AG04450 (cell line): ENCODE data around the gene TAF3. TPM values are rescaled to one million over a fixed set of nuclear protein-coding genes. Genes with fewer than 3 reads are reported as not detected.

Experiments used
- CTCF ChIA-PET: fragments of 300-600, 350-600 bp; formaldehyde crosslinking; extraction: SDS; loops from one replicate; lab custom pipeline; 2022; ENCODE audit warnings: antibody characterized with exemption, inconsistent platforms; lab: Charles Lee
- POLR2A ChIA-PET: fragments of 350-600 bp; formaldehyde crosslinking; extraction: SDS; loops from one replicate; lab custom pipeline; 2021; ENCODE audit warnings: antibody characterized with exemption, inconsistent platforms; lab: Yijun Ruan, JAX
- DNase-seq: peaks from one replicate; pipeline ENCODE4 v3.0.0-alpha.2; 2011; ENCODE audit warnings: low read depth, low spot score
- H3K27ac ChIP-seq: one replicate; pipeline ENCODE4 v1.5.1; 2012; ENCODE audit warnings: low read depth, low read length, control low read depth
- H3K27me3 ChIP-seq: one replicate; pipeline ENCODE4 v1.6.0; 2012; ENCODE audit warnings: low read length; ENCODE audit not compliant: control insufficient read depth, insufficient read depth
- H3K4me3 ChIP-seq: 2 replicates; pipeline ENCODE4 v1.5.1; 2011; ENCODE audit warnings: mild to moderate bottlenecking, low read depth, low read length, control low read depth
- H3K9me3 ChIP-seq: 2 replicates; pipeline ENCODE4 v1.5.1; 2012; ENCODE audit warnings: low read length; ENCODE audit not compliant: control insufficient read depth, insufficient read depth
- polyA plus RNA-seq: library from polyadenylated mRNA; depleted of rRNA; stranded (reverse); fragments of >200 nt; gene quantifications from 2 replicates; pipeline ENCODE4 v1.2.3, GENCODE V29; 2011
- TF ChIP-seq, protein P1 (sequence below): IDR thresholded peaks from 2 replicates; pipeline ENCODE4 v1.5.1; 2011; ENCODE audit warnings: low read depth, low read length, control low read depth, inconsistent platforms

Gene TAF3
- polyA plus RNA-seq, 1 experiment, result 3.1 TPM

DNA sequence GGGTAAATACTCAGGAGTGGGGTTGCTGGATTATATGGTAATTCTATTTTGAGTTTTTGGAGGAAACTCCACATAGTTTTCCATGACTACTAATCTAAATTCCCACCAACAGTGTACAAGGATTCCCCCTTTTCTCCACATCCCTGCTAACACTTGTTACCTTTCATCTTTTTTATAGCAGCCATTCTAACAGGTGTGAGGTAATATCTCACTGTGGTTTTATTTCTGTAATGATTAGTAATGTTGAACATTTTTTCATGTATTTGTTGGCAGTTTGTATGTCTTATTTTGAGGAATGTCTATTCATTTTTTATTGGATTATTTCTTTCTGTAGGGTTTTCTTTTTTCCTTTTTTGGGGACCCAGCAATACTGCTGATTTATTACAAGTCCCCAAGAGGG is 14.9 kb downstream of the TAF3 start:
- POLR2A ChIA-PET, result no interaction called here
- DNase-seq, result no peak
- H3K27ac ChIP-seq, result no peak overlapping the region
- no peak overlapping the region for H3K4me3 ChIP-seq
- H3K9me3 ChIP-seq, result no peaks in the 10 kb centered on the region
- TF ChIP-seq, protein P1, sequence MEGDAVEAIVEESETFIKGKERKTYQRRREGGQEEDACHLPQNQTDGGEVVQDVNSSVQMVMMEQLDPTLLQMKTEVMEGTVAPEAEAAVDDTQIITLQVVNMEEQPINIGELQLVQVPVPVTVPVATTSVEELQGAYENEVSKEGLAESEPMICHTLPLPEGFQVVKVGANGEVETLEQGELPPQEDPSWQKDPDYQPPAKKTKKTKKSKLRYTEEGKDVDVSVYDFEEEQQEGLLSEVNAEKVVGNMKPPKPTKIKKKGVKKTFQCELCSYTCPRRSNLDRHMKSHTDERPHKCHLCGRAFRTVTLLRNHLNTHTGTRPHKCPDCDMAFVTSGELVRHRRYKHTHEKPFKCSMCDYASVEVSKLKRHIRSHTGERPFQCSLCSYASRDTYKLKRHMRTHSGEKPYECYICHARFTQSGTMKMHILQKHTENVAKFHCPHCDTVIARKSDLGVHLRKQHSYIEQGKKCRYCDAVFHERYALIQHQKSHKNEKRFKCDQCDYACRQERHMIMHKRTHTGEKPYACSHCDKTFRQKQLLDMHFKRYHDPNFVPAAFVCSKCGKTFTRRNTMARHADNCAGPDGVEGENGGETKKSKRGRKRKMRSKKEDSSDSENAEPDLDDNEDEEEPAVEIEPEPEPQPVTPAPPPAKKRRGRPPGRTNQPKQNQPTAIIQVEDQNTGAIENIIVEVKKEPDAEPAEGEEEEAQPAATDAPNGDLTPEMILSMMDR, result no peak
- no peaks in the 10 kb centered on the region for H3K27me3 ChIP-seq
- CTCF ChIA-PET, result no interaction called here

DNA sequence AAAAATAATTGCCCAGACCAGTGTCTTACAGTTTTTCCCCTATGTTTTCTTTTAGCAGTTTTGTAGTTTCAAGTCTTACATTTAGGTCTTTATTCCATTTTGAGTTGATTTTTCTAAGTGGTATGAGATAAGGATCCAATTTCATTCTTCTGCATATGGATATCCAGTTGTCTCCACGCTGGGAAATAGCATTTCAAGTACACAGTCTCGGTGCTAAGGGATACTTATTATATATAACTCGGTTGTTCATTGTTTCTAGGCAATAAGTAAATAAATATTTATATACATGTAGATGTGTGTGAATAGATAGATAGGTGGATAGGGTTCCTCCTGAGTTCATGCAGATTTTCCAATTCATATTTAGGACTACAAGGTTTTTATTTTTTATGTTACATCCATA is 16.0 kb downstream of the TAF3 start:
- H3K27ac ChIP-seq, result no peak overlapping the region
- no peaks in the 10 kb centered on the region for H3K27me3 ChIP-seq
- DNase-seq, result no peak
- no peaks in the 10 kb centered on the region for H3K9me3 ChIP-seq
- POLR2A ChIA-PET, result no interaction called here
- TF ChIP-seq, protein P1, result no peak
- CTCF ChIA-PET, result no interaction called here
- no peak overlapping the region for H3K4me3 ChIP-seq

DNA sequence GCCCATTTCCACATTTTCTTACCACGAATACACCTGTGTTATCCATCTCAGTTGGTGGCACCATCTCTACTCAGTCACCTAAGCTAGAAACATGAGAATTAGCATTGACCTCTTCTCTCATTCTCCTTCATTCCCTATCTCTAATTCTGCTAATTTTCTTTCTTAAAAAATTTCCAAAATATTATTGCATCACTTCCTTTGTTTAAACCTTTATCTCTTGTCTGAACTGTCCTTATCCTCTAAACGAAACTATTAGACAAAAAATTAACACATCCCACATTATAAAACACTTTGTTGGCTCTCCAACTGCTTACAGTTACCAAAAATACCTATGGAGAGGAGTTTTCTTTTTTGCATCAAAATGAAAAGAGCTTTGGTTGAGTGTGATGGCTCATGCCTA is 18.3 kb downstream of the TAF3 start:
- CTCF ChIA-PET, result interaction anchor here (0.6 to 0.7 kb wide), 3 partner anchors 36 to 1332 kb away, joined by 3 to 8 read pairs (median 4); no protein-coding TSS in a partner anchor

DNA sequence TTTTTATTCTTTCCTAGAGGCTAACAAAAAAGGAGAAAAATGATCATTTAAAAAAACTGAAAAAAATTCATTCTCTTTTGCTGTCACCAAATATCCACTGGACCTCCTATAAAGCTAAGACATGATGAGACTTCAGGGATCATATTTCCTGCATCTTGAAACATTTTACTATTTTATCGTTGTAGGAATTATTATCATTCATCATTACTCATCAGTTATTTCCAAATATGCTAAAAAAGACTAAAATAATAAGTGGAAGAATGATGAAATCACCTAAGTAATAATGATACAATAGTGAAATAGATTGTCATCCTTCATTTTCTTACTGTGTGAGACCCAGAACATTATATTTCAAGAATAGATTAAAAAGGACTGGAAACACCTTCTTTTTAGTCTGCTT is 28.3 kb downstream of the TAF3 start:
- TF ChIP-seq, protein P1, result no peak
- no peaks in the 10 kb centered on the region for H3K27me3 ChIP-seq
- H3K9me3 ChIP-seq, result no peaks in the 10 kb centered on the region
- ChIA-PET CTCF (no interaction called here), POLR2A (no interaction called here)
- no peak for DNase-seq
- H3K4me3 ChIP-seq, result no peak overlapping the region
- H3K27ac ChIP-seq, result no peak overlapping the region

More for the DNA sequence above, 18.3 kb downstream of the TAF3 start:
- no peak overlapping the region for H3K4me3 ChIP-seq
- H3K27me3 ChIP-seq, result no peaks in the 10 kb centered on the region
- TF ChIP-seq, protein P1, result no peak
- H3K9me3 ChIP-seq, result no peaks in the 10 kb centered on the region
- no peak overlapping the region for H3K27ac ChIP-seq
- POLR2A ChIA-PET, result no interaction called here
- DNase-seq, result no peak

DNA sequence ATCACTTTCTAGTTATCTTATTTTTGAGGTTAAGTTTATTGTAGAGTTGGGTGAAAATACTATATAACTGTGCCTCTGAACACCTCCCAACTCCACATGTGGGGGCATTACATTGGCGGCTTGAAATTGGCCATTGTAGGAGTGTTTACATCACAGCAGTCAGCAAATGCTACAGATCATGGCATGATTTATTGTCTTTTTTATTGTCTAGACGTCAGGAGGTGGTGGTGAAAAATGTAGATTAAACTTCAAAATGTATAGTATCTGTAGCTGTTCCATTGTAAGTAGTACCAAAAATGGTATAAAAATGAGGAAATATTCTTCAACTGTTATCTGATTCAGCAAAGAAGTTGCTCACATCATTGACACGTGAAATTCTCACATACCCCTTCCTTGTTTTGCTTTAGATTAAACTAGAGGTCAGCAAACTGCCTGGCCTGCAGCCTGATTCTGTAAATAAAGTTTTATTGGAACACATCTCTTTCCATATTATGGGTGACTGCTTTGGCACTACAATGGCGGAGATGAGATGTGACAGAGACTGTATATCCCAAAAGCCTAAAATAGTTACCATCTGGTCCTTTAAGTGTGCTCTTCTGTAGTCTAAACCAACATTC is 35.0 kb downstream of the TAF3 start:
- CTCF ChIA-PET, result interaction anchor here (0.6 to 0.9 kb wide), 2 partner anchors 9 to 1357 kb away, joined by 3 to 6 read pairs; no protein-coding TSS in a partner anchor
- H3K4me3 ChIP-seq, result no peak overlapping the region
- H3K27ac ChIP-seq, result no peak overlapping the region
- no peaks in the 10 kb centered on the region for H3K27me3 ChIP-seq
- DNase-seq, result no peak
- POLR2A ChIA-PET, result no interaction called here
- TF ChIP-seq, protein P1, result no peak
- no peaks in the 10 kb centered on the region for H3K9me3 ChIP-seq
